SK-MEL-5 (cell line): ENCODE data around the gene ACP7. TPM values are rescaled to one million over a fixed set of nuclear protein-coding genes. Genes with fewer than 3 reads are reported as not detected.
A peak's percentile ranks its signal among the peaks of the same experiment; 100 is the strongest.
"Not testable (repeated sequence)": the region's sequence is repeated elsewhere in the genome, so short reads cannot be mapped to it uniquely, and the experiment has no call there.

Experiments
- DNase-seq: peaks from one replicate; pipeline ENCODE4 v3.0.0-alpha.2; 2016; ENCODE audit warnings: low read depth, low spot score
- in situ Hi-C: cut with HindIII; loops from 2 replicates; pipeline ENCODE4 v1.10.0; 2016; ENCODE audit warnings: low sequenced_read_pairs, high pct_unique_total_duplicates, low pct_unique_long_range_greater_than_20kb
- polyA plus RNA-seq, 2 experiments: library from polyadenylated mRNA; depleted of rRNA; stranded (reverse); fragments of >200 nt; gene quantifications; 2 replicates each; pipeline ENCODE4 v1.2.3, GENCODE V29; 2015
- total RNA-seq: library from RNA; depleted of rRNA; stranded (reverse); fragments of >200 nt; shearing (Covaris generic); gene quantifications from 2 replicates; pipeline ENCODE4 v1.2.3, GENCODE V29; 2014; rRNA removed

Gene ACP7
- 0.05 TPM in 1 of 2 replicates, not detected in the other for total RNA-seq
- 0.15 TPM in 1 of 2 replicates, not detected in the other for polyA plus RNA-seq (2015; cell fraction: cytosol; rRNA removed)
- not detected in 2 replicates for polyA plus RNA-seq (2015; cell fraction: nucleus; rRNA removed)

GRCh38 chr19:39083983-39084731 is at the start of gene ACP7:
ACP7 (plus strand) TSS chr19:39084368; CDS start chr19:39085270, 902 bp downstream.
- in situ Hi-C loops = no loop called here
- no peak for DNase-seq

- in situ Hi-C loops = no loop called here
Observed at GRCh38 chr19:39036581-39036980, 47.6 kb upstream of the ACP7 start.

GRCh38 chr19:39037194-39037593 is 47.0 kb upstream of the ACP7 start:
- in situ Hi-C loops = no loop called here
- no peak for DNase-seq

More at GRCh38 chr19:39036581-39036980, 47.6 kb upstream of the ACP7 start:
- no peak for DNase-seq

- peak; percentile 70 for DNase-seq
- in situ Hi-C loops = no loop called here
Observed at GRCh38 chr19:39038098-39038497, 46.1 kb upstream of the ACP7 start.

- in situ Hi-C loops = no loop called here
- no peak for DNase-seq
Observed at GRCh38 chr19:39045506-39045905, 38.7 kb upstream of the ACP7 start.

GRCh38 chr19:39046037-39046821 is 37.9 kb upstream of the ACP7 start:
- peak; percentile 76 for DNase-seq
- in situ Hi-C loops = no loop called here

- in situ Hi-C loops = no loop called here
- DNase-seq = no peak
Observed at GRCh38 chr19:39047073-39047472, 37.1 kb upstream of the ACP7 start.

GRCh38 chr19:39052243-39052746 is 31.9 kb upstream of the ACP7 start:
- DNase-seq = peak; percentile 76
- in situ Hi-C loops = no loop called here

GRCh38 chr19:39052846-39053245 is 31.3 kb upstream of the ACP7 start:
- in situ Hi-C loops = no loop called here
- peak; percentile 85 for DNase-seq

- no peak for DNase-seq
- in situ Hi-C loops = no loop called here
Observed at GRCh38 chr19:39053276-39054090, 30.7 kb upstream of the ACP7 start.

- in situ Hi-C loops = no loop called here
- no peak for DNase-seq
Observed at GRCh38 chr19:39054091-39054470, 30.1 kb upstream of the ACP7 start.

GRCh38 chr19:39057615-39058014 is 26.6 kb upstream of the ACP7 start:
- in situ Hi-C loops = no loop called here
- DNase-seq = no peak

- in situ Hi-C loops = no loop called here
- DNase-seq = no peak
Observed at GRCh38 chr19:39059302-39059701, 24.9 kb upstream of the ACP7 start.

- in situ Hi-C loops = no loop called here
- DNase-seq = no peak
Observed at GRCh38 chr19:39060171-39060570, 24.0 kb upstream of the ACP7 start.

GRCh38 chr19:39064405-39064804 is 19.8 kb upstream of the ACP7 start:
- DNase-seq = peak; percentile 34
- in situ Hi-C loops = no loop called here

- in situ Hi-C loops = no loop called here
- DNase-seq = no peak
Observed at GRCh38 chr19:39065928-39066327, 18.2 kb upstream of the ACP7 start.

GRCh38 chr19:39067104-39067503 is 17.1 kb upstream of the ACP7 start:
- in situ Hi-C loops = no loop called here
- DNase-seq = no peak

GRCh38 chr19:39068259-39068658 is 15.9 kb upstream of the ACP7 start:
- DNase-seq, in situ Hi-C loops: not testable (repeated sequence)
